DMS79 (cell line): ENCODE results near the gene CFAP20DC.
"Not testable (repeated sequence)": the region's sequence is repeated elsewhere in the genome, so short reads cannot be mapped to it uniquely, and the experiment has no call there.

Experiments
- DNase-seq: peaks from one replicate; lab custom pipeline; 2025; lab: John Stamatoyannopoulos, UW

CFAP20DC gene

GRCh38 chr3:58963928-58964503 lies 85.8 kb downstream of the CFAP20DC start:
- no peak for DNase-seq

GRCh38 chr3:58962816-58963215 lies 87.0 kb downstream of the CFAP20DC start:
- no peak for DNase-seq

- DNase-seq: no peak
These were observed 87.7 kb downstream of the CFAP20DC start for GRCh38 chr3:58962040-58962651.

- DNase-seq: no peak
These were observed 94.5 kb downstream of the CFAP20DC start for GRCh38 chr3:58955308-58955707.

- DNase-seq: no peak
These were observed 96.5 kb downstream of the CFAP20DC start for GRCh38 chr3:58953288-58953687.

GRCh38 chr3:58952128-58952917 lies 97.5 kb downstream of the CFAP20DC start:
- DNase-seq: no peak

GRCh38 chr3:58948018-58948417 lies 101.8 kb downstream of the CFAP20DC start:
- DNase-seq: no peak

GRCh38 chr3:58946875-58947274 lies 103.0 kb downstream of the CFAP20DC start:
- DNase-seq: no peak

GRCh38 chr3:58938057-58938456 lies 111.8 kb downstream of the CFAP20DC start:
- DNase-seq: no peak

GRCh38 chr3:58924578-58924977 lies 125.2 kb downstream of the CFAP20DC start:
- no peak for DNase-seq

- no peak for DNase-seq
These were observed 149.4 kb downstream of the CFAP20DC start for GRCh38 chr3:58900386-58900785.

GRCh38 chr3:58899953-58900298 lies 149.9 kb downstream of the CFAP20DC start:
- no peak for DNase-seq

- no peak for DNase-seq
These were observed 150.5 kb downstream of the CFAP20DC start for GRCh38 chr3:58899159-58899952.

GRCh38 chr3:58898513-58898912 lies 151.3 kb downstream of the CFAP20DC start:
- no peak for DNase-seq

- no peak for DNase-seq
These were observed 152.2 kb downstream of the CFAP20DC start for GRCh38 chr3:58897646-58898045.

GRCh38 chr3:58895678-58896077 lies 154.1 kb downstream of the CFAP20DC start:
- DNase-seq: not testable (repeated sequence)

GRCh38 chr3:58892526-58892925 lies 157.3 kb downstream of the CFAP20DC start:
- not testable (repeated sequence) for DNase-seq

- no peak for DNase-seq
These were observed 161.7 kb downstream of the CFAP20DC start for GRCh38 chr3:58888087-58888486.

GRCh38 chr3:58884453-58884852 lies 165.4 kb downstream of the CFAP20DC start:
- DNase-seq: no peak

- DNase-seq: no peak
These were observed 169.6 kb downstream of the CFAP20DC start for GRCh38 chr3:58880182-58880581.

GRCh38 chr3:58874795-58875194 lies 175.0 kb downstream of the CFAP20DC start:
- no peak for DNase-seq

GRCh38 chr3:58874248-58874741 lies 175.5 kb downstream of the CFAP20DC start:
- peak; percentile 80 for DNase-seq
